Fibroblast of mammary gland (primary cell): Measurements from ENCODE around the gene SEC31B.

Experiments
- DNase-seq: peaks from one replicate; pipeline ENCODE4 v3.0.0-alpha.2; 2010; ENCODE audit warnings: low read depth
- H3K4me3 ChIP-seq: 2 replicates; pipeline ENCODE4 v1.5.1; 2011; ENCODE audit warnings: low read depth, mild to moderate bottlenecking, low read length, moderate library complexity; ENCODE audit not compliant: control insufficient read depth
- CTCF ChIP-seq: conservative IDR thresholded peaks from 2 replicates; pipeline ENCODE4 v1.5.1; 2011; ENCODE audit warnings: low read depth, low read length, inconsistent platforms; ENCODE audit not compliant: control insufficient read depth, insufficient read depth

The SEC31B gene

GRCh38 chr10:100531761-100532160, 12.1 kb upstream of the SEC31B start:
- H3K4me3 ChIP-seq, result no peak overlapping the region
- TF ChIP-seq CTCF, result no peak
- no peak for DNase-seq

- TF ChIP-seq CTCF, result no peak
- H3K4me3 ChIP-seq, result peak within 1 kb of the TSS; percentile 98
- DNase-seq, result peak; percentile 77
Observed at GRCh38 chr10:100529475-100530298, 10.0 kb upstream of the SEC31B start, which contains the start of gene NDUFB8. TSS of gene NDUFB8 (minus strand) at chr10:100529871. CDS start at chr10:100529851, 20 bp downstream.

- TF ChIP-seq CTCF, result no peak
- H3K4me3 ChIP-seq, result peak overlapping the region; percentile 98
- DNase-seq, result peak; percentile 29
Observed at GRCh38 chr10:100528921-100529474, 9.3 kb upstream of the SEC31B start.

- peak overlapping the region; percentile 98 for H3K4me3 ChIP-seq
- no peak for DNase-seq
- no peak for TF ChIP-seq CTCF
Observed at GRCh38 chr10:100528123-100528886, 8.6 kb upstream of the SEC31B start.

- no peak for TF ChIP-seq CTCF
- no peak for DNase-seq
Observed at GRCh38 chr10:100524638-100525037, 5.0 kb upstream of the SEC31B start.

GRCh38 chr10:100524206-100524605, 4.5 kb upstream of the SEC31B start:
- TF ChIP-seq CTCF, result no peak
- no peak for DNase-seq
- no peak overlapping the region for H3K4me3 ChIP-seq

More at GRCh38 chr10:100524638-100525037, 5.0 kb upstream of the SEC31B start:
- no peak overlapping the region for H3K4me3 ChIP-seq
